Measurements from ENCODE around the gene WDR82. TPM values are rescaled to one million over a fixed set of nuclear protein-coding genes. Genes with fewer than 3 reads are reported as not detected.

The WDR82 gene
- total and polyA plus RNA-seq, 9 donors, result 52.6 to 103 (median 87.9) TPM

- Histone ChIP-seq H3K4me3 (ENCODE audit: low read length) (no peak overlapping the region), H3K27ac (ENCODE audit: low read length) (no peak overlapping the region), H3K9me3 (replicated peaks; ENCODE audit: control insufficient read depth, low read depth, low read length) (no peaks in the 10 kb centered on the region), H3K27me3 (ENCODE audit: control insufficient read depth, insufficient read depth, low read length) (no peaks in the 10 kb centered on the region), H3K4me1 (ENCODE audit: control insufficient read depth, insufficient read depth, low read length) (no peaks in the 10 kb centered on the region), H3K36me3 (ENCODE audit: control insufficient read depth, insufficient read depth, low read length) (peaks cover 93% of the 10 kb centered on the region)
- no peak for DNase-seq
- WGBS (ENCODE audit: insufficient coverage), result no CpG with 5 or more reads among the region's 4 CpGs
Observed at GRCh38 chr3:52208556-52208955, 69.9 kb downstream of the WDR82 start.

GRCh38 chr3:52205727-52206372 is 72.6 kb downstream of the WDR82 start:
- Histone ChIP-seq H3K27me3 (ENCODE audit: control insufficient read depth, insufficient read depth, low read length) (no peaks in the 10 kb centered on the region), H3K4me3 (ENCODE audit: low read length) (no peak overlapping the region), H3K27ac (ENCODE audit: low read length) (no peak overlapping the region), H3K9me3 (replicated peaks; ENCODE audit: control insufficient read depth, low read depth, low read length) (no peaks in the 10 kb centered on the region), H3K4me1 (ENCODE audit: control insufficient read depth, insufficient read depth, low read length) (no peaks in the 10 kb centered on the region), H3K36me3 (ENCODE audit: control insufficient read depth, insufficient read depth, low read length) (peaks cover 91% of the 10 kb centered on the region)
- 83% methylated on average over 1 of the region's 6 CpGs for WGBS (ENCODE audit: insufficient coverage)
- no peak for DNase-seq

Other genes with a start within 250 kb of the WDR82 start
- 14.0 TPM for gene DUSP7, start 222.1 kb downstream of the WDR82 start, total RNA-seq
- gene DUSP7, start 222.1 kb downstream of the WDR82 start, polyA plus RNA-seq (ENCODE audit: insufficient read depth in 1 of 8, insufficient read length in 8 of 8, low replicate concordance in 1 of 8), result 10 to 100 TPM; 19.2 to 32.5 (median 26.5) TPM
- gene POC1A, start 124.2 kb downstream of the WDR82 start, total RNA-seq, result 3.1 TPM
- gene POC1A, start 124.2 kb downstream of the WDR82 start, polyA plus RNA-seq (ENCODE audit: insufficient read depth in 1 of 8, insufficient read length in 8 of 8, low replicate concordance in 1 of 8), result 1 to 10 TPM; 4.2 to 7.5 (median 5.7) TPM
- 30.4 TPM for gene ALAS1, start 80.5 kb downstream of the WDR82 start, total RNA-seq
- gene ALAS1, start 80.5 kb downstream of the WDR82 start, polyA plus RNA-seq (ENCODE audit: insufficient read depth in 1 of 8, insufficient read length in 8 of 8, low replicate concordance in 1 of 8), result 10 to 100 TPM; 26.4 to 35.4 (median 31.1) TPM
- 0.09 TPM for gene TLR9, start 53.0 kb downstream of the WDR82 start, total RNA-seq
- gene TLR9, start 53.0 kb downstream of the WDR82 start, polyA plus RNA-seq (ENCODE audit: insufficient read depth in 1 of 8, insufficient read length in 8 of 8, low replicate concordance in 1 of 8), result under 1 TPM in 7 of 8 donors, not detected in 1; 0.09 to 0.21 (median 0.16) TPM
- gene TWF2, start 39.5 kb downstream of the WDR82 start, total RNA-seq, result 22.0 TPM
- 10 to 100 TPM; 23.5 to 36.6 (median 29.9) TPM for gene TWF2, start 39.5 kb downstream of the WDR82 start, polyA plus RNA-seq (ENCODE audit: insufficient read depth in 1 of 8, insufficient read length in 8 of 8, low replicate concordance in 1 of 8)
- gene PPM1M, start 32.9 kb downstream of the WDR82 start, total RNA-seq, result 11.6 TPM
- 10 to 100 TPM; 13.2 to 22.5 (median 17.9) TPM for gene PPM1M, start 32.9 kb downstream of the WDR82 start, polyA plus RNA-seq (ENCODE audit: insufficient read depth in 1 of 8, insufficient read length in 8 of 8, low replicate concordance in 1 of 8)
- gene GLYCTK, start 9.2 kb upstream of the WDR82 start, total RNA-seq, result 4.5 TPM
- 10 to 100 TPM in 1 of 8 donors, 1 to 10 TPM in 7; 4.0 to 10.2 (median 5.0) TPM for gene GLYCTK, start 9.2 kb upstream of the WDR82 start, polyA plus RNA-seq (ENCODE audit: insufficient read depth in 1 of 8, insufficient read length in 8 of 8, low replicate concordance in 1 of 8)
- gene DNAH1, start 37.7 kb upstream of the WDR82 start, total RNA-seq, result 3.2 TPM
- gene DNAH1, start 37.7 kb upstream of the WDR82 start, polyA plus RNA-seq (ENCODE audit: insufficient read depth in 1 of 8, insufficient read length in 8 of 8, low replicate concordance in 1 of 8), result 1 to 10 TPM; 3.3 to 6.0 (median 4.6) TPM
- 39.1 TPM for gene BAP1, start 131.4 kb upstream of the WDR82 start, total RNA-seq
- gene BAP1, start 131.4 kb upstream of the WDR82 start, polyA plus RNA-seq (ENCODE audit: insufficient read depth in 1 of 8, insufficient read length in 8 of 8, low replicate concordance in 1 of 8), result 10 to 100 TPM; 49.0 to 64.9 (median 55.5) TPM
- 7.1 TPM for gene PHF7, start 132.0 kb upstream of the WDR82 start, total RNA-seq
- 1 to 10 TPM; 6.9 to 9.3 (median 8.2) TPM for gene PHF7, start 132.0 kb upstream of the WDR82 start, polyA plus RNA-seq (ENCODE audit: insufficient read depth in 1 of 8, insufficient read length in 8 of 8, low replicate concordance in 1 of 8)
- 10.8 TPM for gene SEMA3G, start 166.5 kb upstream of the WDR82 start, total RNA-seq
- gene SEMA3G, start 166.5 kb upstream of the WDR82 start, polyA plus RNA-seq (ENCODE audit: insufficient read depth in 1 of 8, insufficient read length in 8 of 8, low replicate concordance in 1 of 8), result 10 to 100 TPM; 11.0 to 20.3 (median 16.3) TPM
- 608 TPM for gene TNNC1, start 175.4 kb upstream of the WDR82 start, total RNA-seq
- gene TNNC1, start 175.4 kb upstream of the WDR82 start, polyA plus RNA-seq (ENCODE audit: insufficient read depth in 1 of 8, insufficient read length in 8 of 8, low replicate concordance in 1 of 8), result 1,000 to 10,000 TPM in 2 of 8 donors, 100 to 1,000 TPM in 6; 521 to 1,724 (median 629) TPM
- 47.2 TPM for gene NISCH, start 177.0 kb upstream of the WDR82 start, total RNA-seq
- gene NISCH, start 177.0 kb upstream of the WDR82 start, polyA plus RNA-seq (ENCODE audit: insufficient read depth in 1 of 8, insufficient read length in 8 of 8, low replicate concordance in 1 of 8), result 10 to 100 TPM; 53.9 to 91.9 (median 68.9) TPM
- gene STAB1, start 216.7 kb upstream of the WDR82 start, total RNA-seq, result 58.4 TPM
- gene STAB1, start 216.7 kb upstream of the WDR82 start, polyA plus RNA-seq (ENCODE audit: insufficient read depth in 1 of 8, insufficient read length in 8 of 8, low replicate concordance in 1 of 8), result 10 to 100 TPM; 39.4 to 60.5 (median 50.4) TPM